ENCODE measurements around the gene FCHO1.
A peak's percentile ranks its signal among the peaks of the same experiment; 100 is the strongest.

FCHO1 gene

DNA sequence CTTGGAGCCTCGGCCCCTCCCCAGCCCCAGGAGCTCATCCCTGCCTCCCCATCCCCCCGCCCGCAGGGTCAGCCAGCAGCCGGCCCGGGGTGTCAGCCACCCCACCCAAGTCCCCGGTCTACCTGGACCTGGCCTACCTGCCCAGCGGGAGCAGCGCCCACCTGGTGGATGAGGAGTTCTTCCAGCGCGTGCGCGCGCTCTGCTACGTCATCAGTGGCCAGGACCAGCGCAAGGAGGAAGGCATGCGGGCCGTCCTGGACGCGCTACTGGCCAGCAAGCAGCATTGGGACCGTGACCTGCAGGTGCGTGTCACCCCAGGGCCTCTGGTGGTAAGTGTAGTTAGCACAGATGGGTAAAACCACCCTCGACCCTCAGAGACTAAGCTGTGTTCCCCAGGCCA, 18.1 kb upstream of the FCHO1 start:
- no peak for DNase-seq
- ATAC-seq, result no peak

GRCh38 chr19:17734146-17734545, 17.1 kb upstream of the FCHO1 start:
- no peak for ATAC-seq

DNA sequence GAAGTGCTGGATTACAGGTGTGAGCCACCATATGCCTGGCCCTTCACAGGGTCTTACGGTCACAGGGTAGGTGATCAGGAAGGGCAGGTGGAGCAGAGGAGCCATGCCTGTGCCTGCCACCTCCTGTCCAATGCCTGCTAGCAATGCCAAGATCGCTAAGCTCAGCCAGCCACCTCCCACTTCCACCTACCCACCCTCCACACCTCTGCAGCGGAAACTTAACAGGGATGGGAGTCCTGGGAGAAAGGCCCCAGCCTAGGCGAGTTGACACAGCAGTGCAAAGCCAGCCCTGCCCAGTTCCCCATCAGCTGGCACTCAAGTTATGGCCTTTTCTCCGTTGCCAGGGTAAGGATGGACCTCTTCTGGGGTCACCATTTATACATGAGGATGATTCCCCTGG, 15.9 kb upstream of the FCHO1 start:
- DNase-seq (no peak), ATAC-seq (no peak)

More at GRCh38 chr19:17734146-17734545, 17.1 kb upstream of the FCHO1 start:
- no peak for DNase-seq

- DNase-seq (no peak), ATAC-seq (no peak)
Observed at GRCh38 chr19:17737690-17738153, 13.6 kb upstream of the FCHO1 start.

DNA sequence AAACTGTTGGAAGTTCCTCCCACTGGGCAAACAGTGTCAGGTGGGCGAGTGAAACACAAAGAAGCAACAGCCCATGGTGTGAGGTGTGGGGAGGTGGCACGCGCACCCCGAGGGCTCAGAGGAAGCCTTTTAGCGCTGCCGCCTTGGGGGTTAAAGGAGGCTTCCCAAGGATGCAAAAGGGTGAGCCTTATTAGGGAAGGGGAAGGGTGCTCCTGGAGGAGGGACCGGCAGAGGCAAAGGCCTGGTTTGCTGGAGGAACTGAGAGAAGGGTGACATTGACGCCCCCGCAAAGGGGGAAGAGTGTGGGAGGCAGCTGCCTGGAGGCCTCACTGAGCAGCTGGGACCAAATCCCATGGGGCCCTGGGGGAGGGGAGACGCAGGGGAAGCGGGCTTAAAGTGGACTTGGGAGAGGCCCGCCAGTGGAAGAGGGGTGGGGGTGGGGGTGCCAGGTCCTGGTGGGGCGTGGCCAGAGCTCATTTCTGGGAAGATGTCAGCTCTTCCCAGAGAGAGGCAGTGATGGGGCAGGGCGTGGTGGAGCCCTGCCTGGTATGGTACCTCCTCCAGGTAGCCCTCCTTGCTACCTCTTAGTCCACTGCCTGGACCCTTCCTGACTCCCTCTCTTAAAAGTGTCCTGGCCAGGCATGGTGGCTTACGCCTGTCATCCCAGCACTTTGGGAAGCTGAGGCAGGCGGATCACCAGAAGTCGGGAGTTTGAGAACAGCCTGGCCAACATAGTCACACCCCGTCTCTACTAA, 12.0 kb upstream of the FCHO1 start:
- DNase-seq (peak; percentile 37), ATAC-seq (no peak)

DNA sequence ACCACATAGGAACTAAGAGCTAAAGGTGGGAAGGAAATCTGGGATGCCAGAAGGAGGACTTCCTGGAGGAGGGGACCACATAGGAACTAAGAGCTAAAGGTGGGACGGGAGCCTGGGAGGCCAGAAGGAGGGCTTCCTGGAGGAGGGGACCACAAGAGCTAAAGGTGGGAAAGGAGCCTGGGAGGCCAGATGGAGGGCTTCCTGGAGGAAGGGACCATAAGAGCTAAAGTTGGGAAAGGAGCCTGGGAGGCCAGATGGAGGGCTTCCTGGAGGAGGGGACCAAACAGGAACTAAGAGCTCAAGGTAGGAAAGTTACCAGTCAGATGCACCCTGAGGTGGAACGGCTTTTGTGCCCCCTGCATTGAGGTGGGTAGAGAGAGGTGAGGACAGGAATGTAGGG, 9.8 kb upstream of the FCHO1 start:
- no peak for DNase-seq
- no peak for ATAC-seq

GRCh38 chr19:17743874-17744580, 7.2 kb upstream of the FCHO1 start:
- ATAC-seq, result peak; percentile 7
- DNase-seq, result no peak

- DNase-seq, result peak; percentile 94
- peak; percentile 89 for ATAC-seq
Observed at GRCh38 chr19:17747205-17748098, 3.8 kb upstream of the FCHO1 start.

- DNase-seq (no peak), ATAC-seq (no peak)
Observed at GRCh38 chr19:17748884-17749638, 2.2 kb upstream of the FCHO1 start.

DNA sequence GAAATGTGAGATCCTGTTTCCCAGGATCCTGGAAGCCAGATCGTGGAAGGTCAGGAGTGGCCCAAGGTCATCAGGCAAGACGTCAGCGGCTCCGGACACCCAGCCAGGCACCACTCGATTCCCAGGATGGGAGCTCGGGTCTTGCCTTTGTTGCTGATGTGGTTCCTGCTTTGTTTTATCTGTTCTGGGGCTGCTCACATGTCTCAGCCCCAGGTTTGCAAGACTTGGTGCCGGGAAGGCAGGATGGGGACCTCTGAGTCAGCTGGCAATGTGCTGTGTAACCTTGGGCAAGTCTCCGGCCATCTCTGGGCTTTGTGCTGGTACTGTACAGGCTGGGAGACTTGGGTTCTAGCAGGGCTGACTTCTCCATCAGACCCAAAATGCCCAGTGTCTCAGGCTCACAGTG, 1.4 kb upstream of the FCHO1 start:
- peak; percentile 35 for DNase-seq
- ATAC-seq, result no peak

GRCh38 chr19:17751912-17752273, 616 bp downstream of the FCHO1 start:
- ATAC-seq (no peak), DNase-seq (no peak)

- ATAC-seq, result no peak
- no peak for DNase-seq
Observed at GRCh38 chr19:17752865-17753639, 1.8 kb downstream of the FCHO1 start.

GRCh38 chr19:17753976-17754375, 2.7 kb downstream of the FCHO1 start:
- no peak for ATAC-seq
- no peak for DNase-seq

DNA sequence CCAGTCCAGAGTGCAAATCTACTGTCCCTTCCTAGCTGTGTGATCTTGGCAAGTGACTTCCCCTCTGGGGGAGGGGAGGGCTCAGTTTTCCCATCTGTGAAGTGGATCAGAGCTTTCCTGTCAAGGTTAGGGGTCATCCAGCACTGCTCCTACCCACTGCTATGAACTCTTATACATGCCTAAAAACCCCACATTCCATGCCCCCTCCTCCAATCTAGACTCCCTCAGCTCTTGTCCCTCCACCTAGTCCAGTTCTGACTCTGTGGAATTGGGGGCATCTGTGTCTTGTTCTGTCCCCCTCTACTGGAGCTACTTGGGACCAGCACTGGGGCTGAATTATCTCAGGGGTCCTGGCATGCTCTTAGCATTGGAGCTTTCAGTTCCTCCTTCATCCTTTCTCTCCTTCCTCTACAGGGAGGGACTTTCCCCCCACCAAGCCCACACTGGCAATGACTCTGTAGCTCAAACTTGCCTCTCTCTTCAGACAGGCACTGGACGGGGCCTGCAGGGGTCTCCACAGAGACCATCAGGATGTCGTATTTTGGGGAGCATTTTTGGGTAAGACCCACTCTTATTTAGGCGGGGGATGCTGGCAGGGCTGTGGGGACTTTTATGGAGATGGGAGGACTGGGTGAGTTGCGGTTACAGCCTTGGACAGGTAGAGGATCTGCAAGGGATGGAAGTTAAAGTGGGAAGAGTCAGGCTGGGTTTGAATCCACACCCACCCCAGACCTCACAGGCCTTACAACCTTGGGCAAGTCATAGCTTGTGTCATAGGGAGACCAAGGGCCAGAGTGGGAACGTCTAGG, 3.6 kb downstream of the FCHO1 start:
- DNase-seq (no peak), ATAC-seq (no peak)

DNA sequence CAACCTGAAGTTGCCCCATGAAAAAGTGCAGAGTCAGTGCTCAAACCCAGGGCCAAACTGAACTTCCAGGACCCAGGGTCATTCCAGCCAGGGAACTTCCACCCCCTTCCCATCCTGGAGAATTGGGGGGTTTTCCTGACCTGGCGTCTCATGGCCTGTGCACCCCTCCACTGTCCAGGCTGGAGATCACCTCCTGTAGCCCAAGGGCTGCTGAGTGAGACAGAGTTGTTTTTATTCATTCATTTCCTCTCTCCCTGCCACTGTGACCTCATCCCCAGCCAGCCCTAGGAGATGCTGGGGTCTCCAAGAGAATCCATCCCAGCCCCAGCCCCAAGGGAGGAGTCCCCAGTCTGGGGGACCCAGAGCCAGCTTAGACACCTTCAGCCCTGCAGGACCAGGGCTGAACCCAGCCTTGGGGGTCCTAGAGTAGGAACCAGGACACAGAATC, 4.2 kb downstream of the FCHO1 start:
- no peak for DNase-seq
- no peak for ATAC-seq

DNA sequence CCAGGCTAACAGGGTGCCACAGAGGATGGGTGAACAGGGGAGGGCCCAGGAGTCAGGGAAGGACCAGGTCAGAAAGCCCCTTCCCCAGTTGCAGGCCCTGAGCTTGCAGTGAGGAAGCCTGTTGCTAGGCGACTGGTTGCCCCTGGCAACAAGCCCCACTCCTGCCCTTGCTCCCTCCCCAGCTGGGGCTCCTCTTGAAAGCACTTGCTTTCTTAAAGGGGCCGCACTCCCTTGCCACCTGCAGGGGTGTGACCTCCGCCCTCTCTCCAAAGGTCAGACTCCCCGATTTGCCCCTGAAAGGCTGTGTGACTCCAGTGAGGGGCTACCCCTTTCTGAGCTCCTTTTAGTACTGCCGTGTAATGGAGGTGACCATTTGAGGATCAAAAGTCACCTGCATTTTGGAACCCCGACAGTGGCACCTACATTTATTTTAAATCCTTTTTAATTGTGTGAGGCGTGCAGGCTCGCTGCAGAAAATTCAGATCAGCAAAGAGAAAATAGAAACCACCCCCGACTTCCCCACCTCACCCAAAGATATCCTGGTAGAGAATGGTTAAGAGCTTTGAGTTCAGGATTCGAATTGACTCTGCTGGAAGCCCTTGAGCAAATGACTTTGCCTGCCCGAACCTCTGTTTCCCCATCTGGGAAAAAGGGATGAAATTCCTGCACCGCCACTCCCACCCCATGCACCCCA, 4.8 kb downstream of the FCHO1 start:
- ATAC-seq (no peak), DNase-seq (peak; percentile 60)

GRCh38 chr19:17757125-17757524, 5.8 kb downstream of the FCHO1 start:
- DNase-seq, result no peak
- no peak for ATAC-seq

- no peak for ATAC-seq
- DNase-seq, result no peak
Observed at GRCh38 chr19:17758515-17758914, 7.2 kb downstream of the FCHO1 start.

GRCh38 chr19:17761148-17761547, 9.9 kb downstream of the FCHO1 start:
- DNase-seq, result no peak
- no peak for ATAC-seq
